ENCODE data around the gene RCC1.
"Not testable (repeated sequence)": the region's sequence is repeated elsewhere in the genome, so short reads cannot be mapped to it uniquely, and the experiment has no call there.

The RCC1 gene

DNA sequence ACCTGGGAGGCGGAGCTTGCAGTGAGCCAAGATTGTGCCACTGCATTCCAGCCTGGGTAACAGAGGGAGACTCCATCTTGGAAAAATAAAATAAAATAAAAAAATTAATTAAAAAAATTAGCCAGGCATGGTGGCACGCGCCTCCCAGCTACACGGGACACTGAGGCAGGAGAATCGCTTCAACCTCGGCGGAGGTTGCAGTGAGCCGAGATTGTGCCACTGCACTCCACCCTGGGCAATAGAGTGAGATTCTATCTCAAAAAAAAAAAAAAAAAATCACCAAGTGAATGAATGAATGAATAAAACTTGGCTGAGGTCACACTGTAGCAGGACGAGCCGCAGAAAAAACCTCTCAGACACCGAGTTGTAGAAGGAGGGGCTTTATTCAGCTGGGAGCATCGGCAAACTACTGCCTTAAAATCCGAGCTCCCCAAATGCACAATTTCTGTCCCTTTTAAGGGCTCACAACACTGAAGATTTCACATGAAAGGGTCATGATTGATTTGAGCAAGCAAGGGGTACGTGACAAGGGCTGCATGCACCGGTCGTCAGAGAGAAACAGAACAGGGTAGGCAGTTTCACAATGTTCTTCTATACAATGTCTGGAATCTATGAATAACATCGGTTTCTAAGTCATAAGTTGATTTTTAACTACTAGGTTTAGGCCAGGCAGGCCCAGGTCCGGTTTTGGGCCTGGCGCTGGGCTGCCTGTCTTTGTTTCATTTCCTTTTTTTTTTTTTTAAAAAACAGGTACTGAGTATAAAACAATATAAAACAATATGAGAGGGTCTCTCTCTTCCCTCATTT lies 80.9 kb downstream of the RCC1 start:
- DNase-seq (ENCODE audit: low read depth, low spot score) = not testable (repeated sequence)
